HG02759 (cell line): ENCODE measurements around the gene DNASE1L3.
A peak's percentile ranks its signal among the peaks of the same experiment; 100 is the strongest.
"Not testable (repeated sequence)": the region's sequence is repeated elsewhere in the genome, so short reads cannot be mapped to it uniquely, and the experiment has no call there.

Experiments used
- ATAC-seq: cut with Tn5 transposase; IDR thresholded peaks from one replicate; pipeline ENCODE4 v1.9.1; 2021; ENCODE audit warnings: mild to moderate bottlenecking, moderate library complexity; ENCODE audit not compliant: unreplicated experiment

Gene DNASE1L3, protein sequence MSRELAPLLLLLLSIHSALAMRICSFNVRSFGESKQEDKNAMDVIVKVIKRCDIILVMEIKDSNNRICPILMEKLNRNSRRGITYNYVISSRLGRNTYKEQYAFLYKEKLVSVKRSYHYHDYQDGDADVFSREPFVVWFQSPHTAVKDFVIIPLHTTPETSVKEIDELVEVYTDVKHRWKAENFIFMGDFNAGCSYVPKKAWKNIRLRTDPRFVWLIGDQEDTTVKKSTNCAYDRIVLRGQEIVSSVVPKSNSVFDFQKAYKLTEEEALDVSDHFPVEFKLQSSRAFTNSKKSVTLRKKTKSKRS

DNA sequence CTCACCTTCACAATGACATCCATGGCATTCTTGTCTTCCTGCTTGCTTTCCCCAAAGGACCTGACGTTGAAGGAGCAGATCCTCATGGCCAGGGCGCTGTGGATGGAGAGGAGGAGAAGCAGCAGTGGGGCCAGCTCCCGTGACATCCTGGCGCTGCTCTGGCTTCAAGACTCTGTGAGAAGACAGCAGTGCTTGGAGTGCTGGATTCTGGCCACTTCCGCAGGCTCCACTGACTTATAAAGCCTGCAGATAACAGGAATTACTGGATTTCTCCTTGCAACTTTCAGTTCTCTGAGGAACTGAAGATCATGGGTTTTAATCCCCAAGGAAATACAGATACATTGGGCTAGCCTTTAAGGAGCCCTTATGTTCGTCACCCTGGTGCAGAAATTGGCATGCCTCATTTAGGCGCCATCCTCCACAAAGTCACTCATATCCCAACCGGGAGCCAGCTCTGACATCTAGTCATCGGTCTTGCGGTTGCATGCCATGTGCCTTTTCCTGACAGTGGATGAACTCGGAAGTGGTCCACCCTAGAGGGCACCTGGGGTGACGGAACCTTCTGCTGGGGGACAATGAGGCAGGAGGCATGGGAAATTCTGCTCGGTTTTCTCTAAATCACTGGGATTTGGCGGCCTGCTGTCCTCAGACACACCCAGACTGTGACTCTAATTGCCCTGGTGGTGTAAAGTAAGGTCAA is at the start of gene DNASE1L3:
TSS of gene DNASE1L3 (minus strand) at position 212 of the 700 bp plus-strand sequence. CDS start at position 146, 66 bp downstream.
- ATAC-seq, result no peak

- no peak for ATAC-seq
These were observed 49.5 kb upstream of the DNASE1L3 start for GRCh38 chr3:58260261-58260731.

GRCh38 chr3:58258392-58259055 is 47.8 kb upstream of the DNASE1L3 start:
- no peak for ATAC-seq

DNA sequence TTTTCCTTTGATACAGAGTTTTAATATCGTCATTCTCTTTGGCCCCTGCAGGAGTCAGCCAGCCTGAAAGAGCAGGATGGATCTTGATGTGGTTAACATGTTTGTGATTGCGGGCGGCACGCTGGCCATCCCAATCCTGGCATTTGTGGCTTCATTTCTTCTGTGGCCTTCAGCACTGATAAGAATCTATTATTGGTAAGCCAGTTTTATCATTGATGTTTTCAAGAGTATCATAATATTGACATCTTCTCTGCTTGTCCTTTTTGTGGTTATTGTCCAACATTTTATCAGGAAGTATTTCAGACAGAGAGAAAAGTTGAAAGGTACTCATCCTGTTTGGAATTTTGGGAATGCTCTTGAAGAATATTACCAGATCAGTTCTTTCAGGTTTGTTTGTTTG is 45.7 kb upstream of the DNASE1L3 start:
- ATAC-seq, result no peak

DNA sequence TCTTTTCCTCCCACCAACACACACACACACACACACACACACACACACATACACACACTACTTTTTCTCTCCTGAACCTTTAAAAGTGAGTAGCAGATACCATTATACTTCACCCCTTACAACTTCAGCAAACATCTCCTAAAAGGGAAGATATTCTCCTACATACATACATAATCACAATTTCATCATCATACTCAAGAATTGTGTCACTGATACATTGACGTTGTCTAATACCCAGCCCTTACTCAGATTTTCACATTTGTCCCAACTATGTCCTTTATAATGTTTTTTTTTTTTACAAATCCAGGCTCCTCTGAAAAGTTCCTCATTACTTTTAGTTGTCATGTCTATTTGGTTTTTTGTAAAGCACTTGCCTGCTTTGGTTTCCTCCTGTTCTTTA is 45.3 kb upstream of the DNASE1L3 start:
- ATAC-seq, result no peak

GRCh38 chr3:58254144-58254543 is 43.4 kb upstream of the DNASE1L3 start:
- no peak for ATAC-seq

DNA sequence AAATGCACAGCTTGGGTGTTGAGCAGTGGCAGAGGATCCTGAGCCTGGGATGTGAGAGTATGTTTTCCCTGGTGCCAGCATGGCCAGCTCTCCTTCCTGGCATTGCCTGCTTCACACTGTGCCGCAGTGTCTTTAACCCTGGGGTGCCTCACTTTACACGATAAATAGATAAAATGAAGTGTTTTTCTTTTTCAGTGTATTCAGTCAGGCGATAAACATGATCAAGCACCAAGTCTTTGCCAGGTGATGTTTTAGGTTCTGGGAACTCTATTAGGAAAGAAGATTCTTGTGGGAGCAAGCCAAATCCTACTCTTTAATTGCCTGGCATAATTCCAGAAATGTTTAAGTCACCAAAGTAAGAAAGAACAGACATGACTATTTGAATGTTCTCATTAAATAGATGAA is 40.9 kb upstream of the DNASE1L3 start:
- ATAC-seq, result no peak

- ATAC-seq, result no peak
These were observed 39.4 kb upstream of the DNASE1L3 start for GRCh38 chr3:58250093-58250707.

- ATAC-seq, result no peak
These were observed 38.8 kb upstream of the DNASE1L3 start for GRCh38 chr3:58249358-58250092.

DNA sequence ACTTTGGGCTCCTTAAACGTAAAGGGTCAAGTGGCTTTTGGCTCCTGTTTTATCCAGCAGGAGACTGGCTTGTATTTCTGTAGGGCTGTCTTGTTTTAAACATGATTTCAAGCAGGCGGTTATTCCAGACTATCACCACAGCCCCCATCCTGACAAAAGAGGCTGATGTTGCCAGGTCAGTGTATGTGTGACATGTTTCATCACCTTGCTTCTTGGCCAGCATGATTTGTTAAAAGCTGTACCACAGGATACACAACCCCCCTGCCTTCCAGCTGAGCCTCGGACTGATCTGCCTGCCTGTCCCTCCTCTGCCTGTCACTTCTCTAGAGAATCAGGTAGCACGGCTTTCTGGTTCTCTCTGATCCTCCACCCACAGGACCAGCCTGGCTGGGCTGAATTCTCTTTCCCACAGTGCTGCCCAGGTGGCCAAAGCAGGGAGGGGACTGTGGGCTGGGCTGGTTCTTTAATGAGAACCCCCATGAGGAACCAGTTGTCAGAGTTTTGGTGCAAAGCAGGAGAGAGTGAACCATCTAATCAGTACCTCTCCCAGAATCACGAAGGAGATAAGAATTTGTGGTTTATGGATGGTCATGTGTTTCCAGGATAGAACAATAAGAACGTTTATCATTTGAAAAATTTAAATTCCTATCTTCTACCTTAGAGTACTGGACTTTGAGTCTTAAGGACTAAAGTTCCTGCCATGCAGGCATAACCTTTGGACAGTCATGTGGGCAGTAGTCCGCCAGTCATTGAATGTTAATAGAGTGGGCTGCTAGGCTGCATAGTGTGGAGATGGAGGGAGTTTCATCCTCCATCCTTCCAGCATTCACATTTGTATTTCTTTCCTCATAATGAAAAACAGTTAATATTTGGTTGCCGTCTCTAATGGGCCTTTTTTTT is 35.6 kb upstream of the DNASE1L3 start:
- ATAC-seq, result no peak

- ATAC-seq, result no peak
These were observed 33.3 kb upstream of the DNASE1L3 start for GRCh38 chr3:58243976-58244585.

- not testable (repeated sequence) for ATAC-seq
These were observed 32.1 kb upstream of the DNASE1L3 start for GRCh38 chr3:58242860-58243259.

DNA sequence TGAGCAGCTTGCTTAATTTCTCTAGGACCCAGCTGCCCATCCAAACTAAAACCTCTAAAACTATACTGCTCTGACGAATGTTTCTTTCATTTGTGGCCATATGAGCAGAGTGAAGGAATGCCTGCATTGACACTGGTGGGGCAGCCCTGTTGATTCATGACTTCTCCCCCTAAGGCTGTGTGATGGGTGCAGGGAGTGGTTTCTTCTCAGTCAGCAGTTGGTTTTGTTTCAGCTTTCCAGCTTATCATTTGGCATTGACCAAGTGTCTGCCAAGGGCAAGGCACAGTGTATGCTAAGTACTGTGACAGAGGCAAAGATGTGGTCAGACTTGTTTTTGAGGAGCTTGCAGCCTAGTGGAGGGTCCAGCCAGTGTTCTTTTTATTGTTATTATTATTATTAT is 31.6 kb upstream of the DNASE1L3 start:
- no peak for ATAC-seq

GRCh38 chr3:58241306-58242044 is 30.7 kb upstream of the DNASE1L3 start:
- ATAC-seq, result no peak

GRCh38 chr3:58238830-58239229 is 28.1 kb upstream of the DNASE1L3 start:
- no peak for ATAC-seq

DNA sequence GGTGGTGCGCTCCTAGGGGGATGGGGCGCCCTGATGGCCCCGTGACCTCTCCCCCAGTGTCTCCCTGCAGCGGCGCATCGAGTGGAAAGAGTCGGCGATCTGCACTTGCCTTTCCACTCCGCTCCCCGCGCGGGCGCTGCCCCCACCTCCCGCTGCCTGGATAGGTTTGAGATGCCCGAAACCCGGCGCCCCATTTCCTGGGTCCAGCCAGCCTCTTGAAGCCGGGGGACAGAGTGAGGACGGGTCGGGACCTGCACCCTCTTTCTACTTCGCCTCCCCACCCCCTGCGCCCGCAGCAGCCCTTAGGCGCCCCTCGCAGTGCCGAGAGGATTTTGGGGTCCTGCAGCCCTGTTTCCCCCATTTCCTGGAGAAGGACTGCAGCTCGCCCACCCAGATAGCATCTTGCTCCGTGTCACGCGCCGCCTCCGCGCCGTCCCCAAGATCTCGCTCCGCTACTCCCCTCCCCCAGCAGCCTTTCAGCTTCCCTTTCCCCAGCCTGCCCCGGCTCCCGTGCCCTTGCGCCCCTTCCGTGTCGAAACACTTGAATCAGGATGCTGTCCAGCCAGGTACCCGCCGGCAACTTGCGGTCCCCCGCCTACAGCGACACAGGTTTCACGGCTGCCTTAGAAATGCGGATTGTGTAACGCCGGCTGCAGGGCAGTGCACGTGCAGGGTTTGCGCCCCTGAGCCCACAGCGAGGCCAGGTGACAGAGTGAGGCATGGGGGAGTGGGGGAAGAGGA is 27.3 kb upstream of the DNASE1L3 start:
- ATAC-seq, result peak; percentile 9

- ATAC-seq, result peak; percentile 80
These were observed 26.6 kb upstream of the DNASE1L3 start, which contains the start of gene ABHD6 for GRCh38 chr3:58237238-58237940. Gene ABHD6, plus strand, starts transcription at chr3:58237792. Its CDS starts 18,795 bp downstream, at chr3:58256587.
